GM23338 (cell line): Measurements from ENCODE around the gene STRBP. TPM values are rescaled to one million over a fixed set of nuclear protein-coding genes. Genes with fewer than 3 reads are reported as not detected.

Source experiments
- ATAC-seq: fragments of 200-7000 bp; cut with Tn5 transposase; 3 replicates; pipeline ENCODE4 v1.9.1; 2020
- DNase-seq: peaks from one replicate; pipeline ENCODE4 v3.0.0-alpha.2; 2015; ENCODE audit warnings: low spot score
- H2AFZ ChIP-seq: fragments of 200-600 bp; sonication (generic); 2 replicates; pipeline ENCODE4 v1.8.0; 2016; ENCODE audit warnings: antibody characterized with exemption, mild to moderate bottlenecking, moderate library complexity
- H3F3A ChIP-seq: fragments of 200-600 bp; sonication (generic); replicated peaks from 2 replicates; pipeline ENCODE4 v1.8.0; 2017; ENCODE audit warnings: antibody characterized with exemption, mixed run types, low read depth
- H3K27ac ChIP-seq: fragments of 200-600 bp; sonication (generic); 2 replicates; pipeline ENCODE4 v1.6.1; 2016; ENCODE audit warnings: low read depth
- H3K27me3 ChIP-seq: fragments of 200-600 bp; sonication (generic); 2 replicates; pipeline ENCODE4 v1.8.0; 2016; ENCODE audit warnings: mild to moderate bottlenecking, mixed run types, moderate library complexity; ENCODE audit not compliant: insufficient read depth
- H3K36me3 ChIP-seq: fragments of 200-600 bp; sonication (generic); 2 replicates; pipeline ENCODE4 v1.8.0; 2016; ENCODE audit warnings: mild to moderate bottlenecking; ENCODE audit not compliant: insufficient read depth
- H3K4me1 ChIP-seq: fragments of 200-600 bp; sonication (generic); 2 replicates; pipeline ENCODE4 v1.8.0; 2016; ENCODE audit warnings: mild to moderate bottlenecking, moderate library complexity; ENCODE audit not compliant: insufficient read depth
- H3K4me2 ChIP-seq: fragments of 200-600 bp; sonication (generic); 2 replicates; pipeline ENCODE4 v1.7.1; 2017; ENCODE audit warnings: mixed run types
- H3K4me3 ChIP-seq: fragments of 200-600 bp; sonication (generic); 2 replicates; pipeline ENCODE4 v1.6.1; 2016; ENCODE audit warnings: mixed run types
- H3K79me2 ChIP-seq: fragments of 200-600 bp; sonication (generic); replicated peaks from 2 replicates; pipeline ENCODE4 v1.8.0; 2017; ENCODE audit warnings: mild to moderate bottlenecking; ENCODE audit not compliant: insufficient read depth
- H3K9me2 ChIP-seq: fragments of 200-600 bp; sonication (generic); 2 replicates; pipeline ENCODE4 v1.8.0; 2017; ENCODE audit not compliant: insufficient read depth
- H4K20me1 ChIP-seq: fragments of 200-600 bp; sonication (generic); replicated peaks from 2 replicates; pipeline ENCODE4 v1.8.0; 2017; ENCODE audit warnings: mild to moderate bottlenecking; ENCODE audit not compliant: insufficient read depth
- H3K27ac Mint-ChIP-seq: 2 replicates; pipeline ENCODE4 v1.8.0; 2020; ENCODE audit warnings: inconsistent platforms, mild to moderate bottlenecking, moderate library complexity, mixed read lengths
- H3K27me3 Mint-ChIP-seq: 3 replicates; pipeline ENCODE4 v1.8.0; 2022; ENCODE audit warnings: low read depth, mild to moderate bottlenecking, moderate library complexity, mixed read lengths, inconsistent platforms; ENCODE audit not compliant: insufficient read depth, poor library complexity
- H3K36me3 Mint-ChIP-seq: 3 replicates; pipeline ENCODE4 v1.8.0; 2021; ENCODE audit warnings: low read depth, mild to moderate bottlenecking, inconsistent platforms, moderate library complexity, mixed read lengths
- H3K4me1 Mint-ChIP-seq: 3 replicates; pipeline ENCODE4 v1.8.0; 2020; ENCODE audit warnings: mild to moderate bottlenecking, inconsistent platforms, mixed read lengths
- H3K4me3 Mint-ChIP-seq: 3 replicates; pipeline ENCODE4 v1.8.0; 2021; ENCODE audit warnings: moderate library complexity, mild to moderate bottlenecking, inconsistent platforms, mixed read lengths
- H3K9me3 Mint-ChIP-seq: 3 replicates; pipeline ENCODE4 v1.8.0; 2020; ENCODE audit warnings: moderate library complexity, mild to moderate bottlenecking, inconsistent platforms, mixed read lengths
- CREB1 ChIP-seq: fragments of 250-450 bp; sonication (Bioruptor Pico); IDR thresholded peaks from 2 replicates; pipeline ENCODE4 v1.5.0; 2020; ENCODE audit warnings: low read depth, mild to moderate bottlenecking, moderate library complexity
- EZH2 ChIP-seq: fragments of 200-600 bp; sonication (generic); IDR thresholded peaks from one replicate; pipeline ENCODE4 v1.8.0; 2017; ENCODE audit warnings: antibody characterized with exemption, mild to moderate bottlenecking, low read depth; ENCODE audit not compliant: unreplicated experiment
- EZH2phosphoT487 ChIP-seq: fragments of 200-600 bp; sonication (generic); IDR thresholded peaks from one replicate; pipeline ENCODE4 v1.8.1; 2018; ENCODE audit warnings: antibody characterized with exemption; ENCODE audit not compliant: unreplicated experiment
- JUNB ChIP-seq: IDR thresholded peaks from one replicate; pipeline ENCODE4 v1.6.1; 2016; ENCODE audit warnings: antibody characterized with exemption; ENCODE audit not compliant: unreplicated experiment
- POLR2AphosphoS5 ChIP-seq: IDR thresholded peaks from 2 replicates; pipeline ENCODE4 v1.6.1; 2016; ENCODE audit warnings: antibody characterized with exemption, low read depth
- STAT1 ChIP-seq: IDR thresholded peaks from one replicate; pipeline ENCODE4 v1.6.1; 2016; ENCODE audit warnings: antibody characterized with exemption; ENCODE audit not compliant: unreplicated experiment
- ZNF114 ChIP-seq: fragments of 250-450 bp; sonication (Bioruptor Pico); IDR thresholded peaks from 2 replicates; pipeline ENCODE4 v1.5.0; 2020; ENCODE audit warnings: mild to moderate bottlenecking, moderate library complexity
- polyA plus RNA-seq: library from polyadenylated mRNA; unstranded; fragments of >200 nt; fragmentation: Nextera tagmentation; extraction: Ambion mirVana; gene quantifications from 2 replicates; pipeline ENCODE4 v1.2.1, GENCODE V29; 2016
- total RNA-seq: library from RNA; depleted of rRNA; stranded (reverse); fragments of >200 nt; shearing (Covaris generic); gene quantifications from 2 replicates; pipeline ENCODE4 v1.2.3, GENCODE V29; 2014
- TF ChIP-seq, protein P1 (sequence below): fragments of 250-450 bp; sonication (Bioruptor Pico); IDR thresholded peaks from 2 replicates; pipeline ENCODE4 v1.5.0; 2020; ENCODE audit warnings: mild to moderate bottlenecking, moderate library complexity
- TF ChIP-seq, protein P2 (sequence below): IDR thresholded peaks from one replicate; pipeline ENCODE4 v1.6.1; 2018; ENCODE audit warnings: antibody characterized with exemption; ENCODE audit not compliant: unreplicated experiment
- TF ChIP-seq, protein P3 (sequence below), 2 experiments: fragments of 200-600 bp in 1 of 2; sonication (generic) in 1 of 2; conservative IDR thresholded peaks; 2 replicates each; pipeline versions ENCODE4 v1.5.1 to v1.6.1; 2016 to 2017; ENCODE audit warnings: antibody characterized with exemption in 2 of 2, low read depth in 2 of 2, mild to moderate bottlenecking in 2 of 2, moderate library complexity in 1 of 2

The STRBP gene
- total and polyA plus RNA-seq, 2 experiments from 2014 or later: 80.5 to 116 TPM

DNA sequence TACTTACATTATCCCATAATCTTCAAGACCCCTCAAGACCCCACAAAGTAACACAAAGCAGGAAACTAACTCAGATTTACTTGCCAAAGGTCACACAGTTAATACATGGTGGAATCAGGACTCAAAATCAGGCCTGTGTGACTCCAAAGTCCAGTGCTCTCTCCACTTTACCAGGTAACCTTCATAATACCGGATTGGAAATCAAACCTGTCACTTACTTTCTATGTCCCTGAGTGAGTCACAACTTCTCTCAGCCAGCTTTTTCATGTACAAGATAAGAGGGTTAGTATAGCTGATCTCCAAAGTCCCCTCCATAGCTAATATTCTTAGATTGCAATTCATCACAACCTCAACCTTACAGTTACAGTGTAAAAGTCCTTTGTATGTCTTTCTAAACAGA, 17.1 kb downstream of the STRBP start (continued):
- TF ChIP-seq, protein P1, sequence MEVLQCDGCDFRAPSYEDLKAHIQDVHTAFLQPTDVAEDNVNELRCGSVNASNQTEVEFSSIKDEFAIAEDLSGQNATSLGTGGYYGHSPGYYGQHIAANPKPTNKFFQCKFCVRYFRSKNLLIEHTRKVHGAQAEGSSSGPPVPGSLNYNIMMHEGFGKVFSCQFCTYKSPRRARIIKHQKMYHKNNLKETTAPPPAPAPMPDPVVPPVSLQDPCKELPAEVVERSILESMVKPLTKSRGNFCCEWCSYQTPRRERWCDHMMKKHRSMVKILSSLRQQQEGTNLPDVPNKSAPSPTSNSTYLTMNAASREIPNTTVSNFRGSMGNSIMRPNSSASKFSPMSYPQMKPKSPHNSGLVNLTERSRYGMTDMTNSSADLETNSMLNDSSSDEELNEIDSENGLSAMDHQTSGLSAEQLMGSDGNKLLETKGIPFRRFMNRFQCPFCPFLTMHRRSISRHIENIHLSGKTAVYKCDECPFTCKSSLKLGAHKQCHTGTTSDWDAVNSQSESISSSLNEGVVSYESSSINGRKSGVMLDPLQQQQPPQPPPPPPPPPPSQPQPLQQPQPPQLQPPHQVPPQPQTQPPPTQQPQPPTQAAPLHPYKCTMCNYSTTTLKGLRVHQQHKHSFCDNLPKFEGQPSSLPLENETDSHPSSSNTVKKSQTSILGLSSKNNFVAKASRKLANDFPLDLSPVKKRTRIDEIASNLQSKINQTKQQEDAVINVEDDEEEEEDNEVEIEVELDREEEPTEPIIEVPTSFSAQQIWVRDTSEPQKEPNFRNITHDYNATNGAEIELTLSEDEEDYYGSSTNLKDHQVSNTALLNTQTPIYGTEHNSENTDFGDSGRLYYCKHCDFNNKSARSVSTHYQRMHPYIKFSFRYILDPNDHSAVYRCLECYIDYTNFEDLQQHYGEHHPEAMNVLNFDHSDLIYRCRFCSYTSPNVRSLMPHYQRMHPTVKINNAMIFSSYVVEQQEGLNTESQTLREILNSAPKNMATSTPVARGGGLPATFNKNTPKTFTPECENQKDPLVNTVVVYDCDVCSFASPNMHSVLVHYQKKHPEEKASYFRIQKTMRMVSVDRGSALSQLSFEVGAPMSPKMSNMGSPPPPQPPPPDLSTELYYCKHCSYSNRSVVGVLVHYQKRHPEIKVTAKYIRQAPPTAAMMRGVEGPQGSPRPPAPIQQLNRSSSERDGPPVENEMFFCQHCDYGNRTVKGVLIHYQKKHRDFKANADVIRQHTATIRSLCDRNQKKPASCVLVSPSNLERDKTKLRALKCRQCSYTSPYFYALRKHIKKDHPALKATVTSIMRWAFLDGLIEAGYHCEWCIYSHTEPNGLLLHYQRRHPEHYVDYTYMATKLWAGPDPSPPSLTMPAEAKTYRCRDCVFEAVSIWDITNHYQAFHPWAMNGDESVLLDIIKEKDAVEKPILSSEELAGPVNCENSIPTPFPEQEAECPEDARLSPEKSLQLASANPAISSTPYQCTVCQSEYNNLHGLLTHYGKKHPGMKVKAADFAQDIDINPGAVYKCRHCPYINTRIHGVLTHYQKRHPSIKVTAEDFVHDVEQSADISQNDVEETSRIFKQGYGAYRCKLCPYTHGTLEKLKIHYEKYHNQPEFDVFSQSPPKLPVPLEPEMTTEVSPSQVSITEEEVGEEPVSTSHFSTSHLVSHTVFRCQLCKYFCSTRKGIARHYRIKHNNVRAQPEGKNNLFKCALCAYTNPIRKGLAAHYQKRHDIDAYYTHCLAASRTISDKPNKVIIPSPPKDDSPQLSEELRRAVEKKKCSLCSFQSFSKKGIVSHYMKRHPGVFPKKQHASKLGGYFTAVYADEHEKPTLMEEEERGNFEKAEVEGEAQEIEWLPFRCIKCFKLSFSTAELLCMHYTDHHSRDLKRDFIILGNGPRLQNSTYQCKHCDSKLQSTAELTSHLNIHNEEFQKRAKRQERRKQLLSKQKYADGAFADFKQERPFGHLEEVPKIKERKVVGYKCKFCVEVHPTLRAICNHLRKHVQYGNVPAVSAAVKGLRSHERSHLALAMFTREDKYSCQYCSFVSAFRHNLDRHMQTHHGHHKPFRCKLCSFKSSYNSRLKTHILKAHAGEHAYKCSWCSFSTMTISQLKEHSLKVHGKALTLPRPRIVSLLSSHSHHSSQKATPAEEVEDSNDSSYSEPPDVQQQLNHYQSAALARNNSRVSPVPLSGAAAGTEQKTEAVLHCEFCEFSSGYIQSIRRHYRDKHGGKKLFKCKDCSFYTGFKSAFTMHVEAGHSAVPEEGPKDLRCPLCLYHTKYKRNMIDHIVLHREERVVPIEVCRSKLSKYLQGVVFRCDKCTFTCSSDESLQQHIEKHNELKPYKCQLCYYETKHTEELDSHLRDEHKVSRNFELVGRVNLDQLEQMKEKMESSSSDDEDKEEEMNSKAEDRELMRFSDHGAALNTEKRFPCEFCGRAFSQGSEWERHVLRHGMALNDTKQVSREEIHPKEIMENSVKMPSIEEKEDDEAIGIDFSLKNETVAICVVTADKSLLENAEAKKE (CRISPR knock-in tag): no peak
- no peak for TF ChIP-seq POLR2AphosphoS5
- TF ChIP-seq CREB1 (CRISPR knock-in tag): no peak
- no peak for TF ChIP-seq JUNB
- no peak for TF ChIP-seq ZNF114 (CRISPR knock-in tag)

DNA sequence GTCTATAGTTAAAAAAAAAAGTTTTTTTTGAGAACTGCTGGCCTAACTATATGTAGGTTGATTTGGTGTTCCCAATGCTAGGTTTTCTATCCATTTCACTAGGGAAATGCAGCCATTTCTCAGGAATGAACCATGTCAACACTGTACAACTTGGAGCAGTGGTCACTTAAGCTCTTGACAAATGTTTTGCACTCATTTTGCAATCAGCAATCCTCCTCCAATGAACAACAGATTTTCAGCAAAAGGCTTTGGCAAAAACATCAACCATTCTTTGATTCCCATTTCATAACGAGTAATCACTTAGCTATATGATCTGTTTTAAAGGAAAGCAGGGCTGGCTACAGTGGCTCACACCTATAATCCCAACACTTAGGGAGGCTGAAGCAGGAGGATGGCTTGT, 17.9 kb downstream of the STRBP start:
- H3K36me3 Mint-ChIP-seq: 0 out of 3 replicates have a peak, but pooled peaks cover 3% of the 10 kb centered on the region
- ATAC-seq: no peak
- Histone ChIP-seq H3K4me3 (no peak overlapping the region), H4K20me1 (peaks cover 59% of the 10 kb centered on the region), H3F3A (no peaks in the 10 kb centered on the region), H3K4me1 (peaks cover 37% of the 10 kb centered on the region), H3K36me3 (no peaks in the 10 kb centered on the region), H3K27me3 (no peaks in the 10 kb centered on the region), H3K27ac (no peak overlapping the region), H3K79me2 (peaks cover 100% of the 10 kb centered on the region), H3K9me2 (no peaks in the 10 kb centered on the region), H2AFZ (no peak overlapping the region), H3K4me2 (no peak overlapping the region)
- H3K4me3 Mint-ChIP-seq: no peak overlapping the region
- H3K4me1 Mint-ChIP-seq: peaks cover 21% of the 10 kb centered on the region
- H3K27ac Mint-ChIP-seq: no peak overlapping the region
- peaks cover 4% of the 10 kb centered on the region; the same call in 1 of the 3 replicates for H3K9me3 Mint-ChIP-seq
- peaks cover under 1% of the 10 kb centered on the region for H3K27me3 Mint-ChIP-seq
- no peak for DNase-seq
- TF ChIP-seq STAT1: no peak
- no peak for TF ChIP-seq EZH2
- TF ChIP-seq, protein P2, sequence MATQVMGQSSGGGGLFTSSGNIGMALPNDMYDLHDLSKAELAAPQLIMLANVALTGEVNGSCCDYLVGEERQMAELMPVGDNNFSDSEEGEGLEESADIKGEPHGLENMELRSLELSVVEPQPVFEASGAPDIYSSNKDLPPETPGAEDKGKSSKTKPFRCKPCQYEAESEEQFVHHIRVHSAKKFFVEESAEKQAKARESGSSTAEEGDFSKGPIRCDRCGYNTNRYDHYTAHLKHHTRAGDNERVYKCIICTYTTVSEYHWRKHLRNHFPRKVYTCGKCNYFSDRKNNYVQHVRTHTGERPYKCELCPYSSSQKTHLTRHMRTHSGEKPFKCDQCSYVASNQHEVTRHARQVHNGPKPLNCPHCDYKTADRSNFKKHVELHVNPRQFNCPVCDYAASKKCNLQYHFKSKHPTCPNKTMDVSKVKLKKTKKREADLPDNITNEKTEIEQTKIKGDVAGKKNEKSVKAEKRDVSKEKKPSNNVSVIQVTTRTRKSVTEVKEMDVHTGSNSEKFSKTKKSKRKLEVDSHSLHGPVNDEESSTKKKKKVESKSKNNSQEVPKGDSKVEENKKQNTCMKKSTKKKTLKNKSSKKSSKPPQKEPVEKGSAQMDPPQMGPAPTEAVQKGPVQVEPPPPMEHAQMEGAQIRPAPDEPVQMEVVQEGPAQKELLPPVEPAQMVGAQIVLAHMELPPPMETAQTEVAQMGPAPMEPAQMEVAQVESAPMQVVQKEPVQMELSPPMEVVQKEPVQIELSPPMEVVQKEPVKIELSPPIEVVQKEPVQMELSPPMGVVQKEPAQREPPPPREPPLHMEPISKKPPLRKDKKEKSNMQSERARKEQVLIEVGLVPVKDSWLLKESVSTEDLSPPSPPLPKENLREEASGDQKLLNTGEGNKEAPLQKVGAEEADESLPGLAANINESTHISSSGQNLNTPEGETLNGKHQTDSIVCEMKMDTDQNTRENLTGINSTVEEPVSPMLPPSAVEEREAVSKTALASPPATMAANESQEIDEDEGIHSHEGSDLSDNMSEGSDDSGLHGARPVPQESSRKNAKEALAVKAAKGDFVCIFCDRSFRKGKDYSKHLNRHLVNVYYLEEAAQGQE: no peak
- TF ChIP-seq CREB1 (CRISPR knock-in tag): no peak
- TF ChIP-seq POLR2AphosphoS5: no peak
- TF ChIP-seq EZH2phosphoT487: no peak
- TF ChIP-seq, protein P3, sequence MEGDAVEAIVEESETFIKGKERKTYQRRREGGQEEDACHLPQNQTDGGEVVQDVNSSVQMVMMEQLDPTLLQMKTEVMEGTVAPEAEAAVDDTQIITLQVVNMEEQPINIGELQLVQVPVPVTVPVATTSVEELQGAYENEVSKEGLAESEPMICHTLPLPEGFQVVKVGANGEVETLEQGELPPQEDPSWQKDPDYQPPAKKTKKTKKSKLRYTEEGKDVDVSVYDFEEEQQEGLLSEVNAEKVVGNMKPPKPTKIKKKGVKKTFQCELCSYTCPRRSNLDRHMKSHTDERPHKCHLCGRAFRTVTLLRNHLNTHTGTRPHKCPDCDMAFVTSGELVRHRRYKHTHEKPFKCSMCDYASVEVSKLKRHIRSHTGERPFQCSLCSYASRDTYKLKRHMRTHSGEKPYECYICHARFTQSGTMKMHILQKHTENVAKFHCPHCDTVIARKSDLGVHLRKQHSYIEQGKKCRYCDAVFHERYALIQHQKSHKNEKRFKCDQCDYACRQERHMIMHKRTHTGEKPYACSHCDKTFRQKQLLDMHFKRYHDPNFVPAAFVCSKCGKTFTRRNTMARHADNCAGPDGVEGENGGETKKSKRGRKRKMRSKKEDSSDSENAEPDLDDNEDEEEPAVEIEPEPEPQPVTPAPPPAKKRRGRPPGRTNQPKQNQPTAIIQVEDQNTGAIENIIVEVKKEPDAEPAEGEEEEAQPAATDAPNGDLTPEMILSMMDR (conservative IDR thresholded peaks at IDR 0.05; ENCODE audit: low read depth in 2 of 2): no peak
